GM18951 (cell line): ENCODE measurements around the gene COL5A1.

ENCODE experiments used
- POLR2A ChIP-seq: IDR thresholded peaks from 4 replicates; pipeline ENCODE4 v1.6.1; 2011; ENCODE audit warnings: mild to moderate bottlenecking; ENCODE audit not compliant: insufficient read length, insufficient read depth; ENCODE audit errors: extremely low read depth
- in situ Hi-C: fragments of 300-500 bp; cut with MboI; formaldehyde crosslinking; loops from one replicate; pipeline ENCODE4 v1.12.0; 2022; ENCODE audit warnings: low sequenced_read_pairs, mixed read lengths, inconsistent platforms; ENCODE audit not compliant: unreplicated experiment

The COL5A1 gene

GRCh38 chr9:134625361-134626068 lies 16.1 kb upstream of the COL5A1 start:
- TF ChIP-seq POLR2A = no peak
- in situ Hi-C loops = no loop called here

GRCh38 chr9:134626069-134626423 lies 15.6 kb upstream of the COL5A1 start:
- TF ChIP-seq POLR2A = no peak
- in situ Hi-C loops = no loop called here

GRCh38 chr9:134626571-134627416 lies 14.8 kb upstream of the COL5A1 start:
- TF ChIP-seq POLR2A = no peak
- in situ Hi-C loops = no loop called here

- TF ChIP-seq POLR2A = no peak
- in situ Hi-C loops = no loop called here
These were observed 13.9 kb upstream of the COL5A1 start for GRCh38 chr9:134627417-134628353.

- in situ Hi-C loops = no loop called here
- no peak for TF ChIP-seq POLR2A
These were observed 13.3 kb upstream of the COL5A1 start for GRCh38 chr9:134628354-134628736.

- in situ Hi-C loops = no loop called here
- TF ChIP-seq POLR2A = no peak
These were observed 12.5 kb upstream of the COL5A1 start for GRCh38 chr9:134629061-134629585.

GRCh38 chr9:134629586-134630392 lies 11.8 kb upstream of the COL5A1 start:
- in situ Hi-C loops = no loop called here

GRCh38 chr9:134630393-134630790 lies 11.2 kb upstream of the COL5A1 start:
- in situ Hi-C loops = no loop called here
- TF ChIP-seq POLR2A = no peak

More at GRCh38 chr9:134629586-134630392, 11.8 kb upstream of the COL5A1 start:
- TF ChIP-seq POLR2A = no peak

- in situ Hi-C loops = no loop called here
- TF ChIP-seq POLR2A = no peak
These were observed 10.7 kb upstream of the COL5A1 start for GRCh38 chr9:134630861-134631260.

- in situ Hi-C loops = no loop called here
- TF ChIP-seq POLR2A = no peak
These were observed 9.7 kb upstream of the COL5A1 start for GRCh38 chr9:134631881-134632280.

GRCh38 chr9:134632329-134632728 lies 9.3 kb upstream of the COL5A1 start:
- in situ Hi-C loops = no loop called here
- TF ChIP-seq POLR2A = no peak
